Neutrophil (primary cell): ENCODE data around the gene MICOS13.

Experiments
- H3K27ac ChIP-seq: fragments of 200-600 bp; sonication (generic); 2 replicates; pipeline ENCODE4 v1.5.1; 2016; ENCODE audit warnings: mild to moderate bottlenecking, moderate library complexity
- H3K27me3 ChIP-seq: fragments of 200-600 bp; sonication (generic); 2 replicates; pipeline ENCODE4 v1.6.0; 2016; ENCODE audit warnings: mild to moderate bottlenecking
- H3K36me3 ChIP-seq: fragments of 200-600 bp; sonication (generic); 2 replicates; pipeline ENCODE4 v1.5.1; 2017
- H3K4me1 ChIP-seq, 2 experiments: fragments of 200-600 bp in 1 of 2; sonication (generic) in 1 of 2; 1 replicate in 1 of 2; 2 replicates in 1 of 2; pipeline versions ENCODE4 v1.5.1 to v1.6.1; 2013 to 2016; ENCODE audit warnings: low read depth in 1 of 2, low read length in 1 of 2, mild to moderate bottlenecking in 1 of 2, moderate library complexity in 1 of 2; ENCODE audit not compliant: control insufficient read depth in 1 of 2, insufficient read depth in 1 of 2
- H3K4me3 ChIP-seq, 2 experiments: fragments of 200-600 bp in 1 of 2; sonication (generic) in 1 of 2; 1 replicate in 1 of 2; 2 replicates in 1 of 2; pipeline ENCODE4 v1.5.1; 2013 to 2016; ENCODE audit warnings: low read depth in 1 of 2, low read length in 1 of 2, mild to moderate bottlenecking in 1 of 2, moderate library complexity in 1 of 2
- H3K9me3 ChIP-seq: fragments of 200-600 bp; sonication (generic); 2 replicates; pipeline ENCODE4 v1.5.1; 2016
- CTCF ChIP-seq: fragments of 200-600 bp; sonication (generic); IDR thresholded peaks from 2 replicates; pipeline ENCODE4 v1.5.1; 2016; ENCODE audit warnings: antibody characterized with exemption

The MICOS13 gene

GRCh38 chr19:5671600-5671999 lies 8.7 kb downstream of the MICOS13 start:
- no peaks in the 10 kb centered on the region for H3K9me3 ChIP-seq
- H3K4me3 ChIP-seq, result no peak overlapping the region
- H3K27ac ChIP-seq, result no peak overlapping the region
- H3K36me3 ChIP-seq, result peaks cover 53% of the 10 kb centered on the region
- no peak for TF ChIP-seq CTCF
- H3K4me1 ChIP-seq, result peaks cover 5 to 8% of the 10 kb centered on the region in 2 experiments
- no peaks in the 10 kb centered on the region for H3K27me3 ChIP-seq

DNA sequence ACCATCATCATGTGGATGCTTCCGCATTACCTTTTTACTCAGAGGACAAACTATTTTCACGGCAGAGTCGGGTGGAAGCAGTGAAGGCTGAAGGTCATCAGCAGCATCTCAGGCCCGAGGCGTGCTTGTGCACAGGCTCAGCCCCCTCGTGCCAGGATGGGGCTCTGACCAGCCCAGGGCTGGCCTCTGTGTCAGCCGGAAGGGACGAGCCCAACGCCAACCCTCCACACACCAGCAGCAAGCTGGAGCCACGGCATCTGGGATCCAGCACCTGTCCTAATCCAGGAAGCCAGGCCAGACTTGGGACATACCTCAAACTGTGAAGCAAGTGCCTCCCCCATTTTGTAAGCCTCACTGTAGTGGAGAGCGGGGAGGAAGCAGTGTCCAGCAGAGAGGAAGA lies 11.1 kb downstream of the MICOS13 start:
- Histone ChIP-seq H3K9me3 (no peaks in the 10 kb centered on the region), H3K36me3 (peaks cover 77% of the 10 kb centered on the region), H3K4me1 (peaks cover 5 to 8% of the 10 kb centered on the region in 2 experiments), H3K4me3 (no peak overlapping the region), H3K27me3 (no peaks in the 10 kb centered on the region), H3K27ac (peak overlapping the region; percentile 57)
- no peak for TF ChIP-seq CTCF

DNA sequence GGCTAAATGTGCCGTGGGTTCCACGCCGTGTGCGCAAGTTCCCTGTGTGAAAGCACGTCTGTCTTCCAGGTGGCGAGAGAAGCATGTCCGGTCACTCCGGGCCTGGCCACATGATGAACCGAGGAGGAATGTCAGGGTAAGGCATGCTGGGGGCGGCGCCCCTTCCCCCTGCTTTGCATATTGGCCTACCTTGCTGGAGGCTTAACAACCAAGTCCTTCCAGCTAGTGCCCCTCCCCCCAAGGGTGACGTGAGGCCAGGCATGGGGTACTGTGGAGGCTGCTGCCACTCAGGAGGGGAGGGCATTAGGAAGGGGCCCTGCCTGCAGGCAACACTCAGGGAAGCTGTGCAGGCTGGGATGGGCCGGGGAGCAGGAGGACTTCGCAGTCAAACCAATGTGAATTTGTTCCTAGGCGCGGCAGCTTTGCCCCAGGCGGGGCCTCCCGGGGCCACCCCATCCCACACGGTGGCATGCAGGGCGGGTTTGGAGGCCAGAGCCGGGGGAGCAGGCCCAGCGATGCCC lies 12.5 kb downstream of the MICOS13 start:
- peaks cover 85% of the 10 kb centered on the region for H3K36me3 ChIP-seq
- peaks cover 5 to 8% of the 10 kb centered on the region in 2 experiments for H3K4me1 ChIP-seq
- H3K27me3 ChIP-seq, result no peaks in the 10 kb centered on the region
- no peak overlapping the region for H3K27ac ChIP-seq
- TF ChIP-seq CTCF, result no peak
- no peaks in the 10 kb centered on the region for H3K9me3 ChIP-seq
- no peak overlapping the region for H3K4me3 ChIP-seq

DNA sequence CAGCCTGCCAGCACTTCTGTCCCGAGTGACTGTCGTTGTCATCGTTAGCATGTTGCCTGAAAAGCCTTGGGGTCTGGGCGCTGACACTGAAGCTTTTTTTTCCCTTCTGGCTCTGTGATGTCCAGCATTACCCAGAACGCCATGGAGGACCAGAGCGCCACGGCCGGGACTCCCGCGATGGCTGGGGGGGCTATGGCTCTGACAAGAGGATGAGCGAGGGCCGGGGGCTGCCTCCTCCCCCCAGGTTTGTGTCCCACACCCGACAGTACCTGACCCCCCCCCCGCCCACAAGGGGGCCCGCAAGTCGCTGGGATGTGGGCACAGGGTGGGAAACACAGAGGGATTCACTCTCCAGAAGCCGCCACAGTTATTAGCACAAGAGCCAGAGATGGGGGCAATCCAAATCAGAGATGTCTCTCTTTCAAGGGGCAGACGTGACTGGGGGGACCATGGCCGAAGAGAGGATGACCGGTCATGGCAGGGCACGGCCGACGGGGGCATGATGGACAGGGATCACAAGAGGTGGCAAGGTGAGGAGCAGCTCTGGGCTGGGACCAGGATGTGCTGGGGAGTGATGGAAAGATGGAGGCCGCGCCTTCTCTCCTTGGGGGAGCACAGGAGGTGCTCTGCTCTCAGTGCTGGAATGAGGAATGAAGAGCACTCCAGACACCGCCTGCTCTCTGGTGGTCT lies 13.2 kb downstream of the MICOS13 start:
- no peaks in the 10 kb centered on the region for H3K27me3 ChIP-seq
- H3K4me1 ChIP-seq, result peaks cover 5 to 8% of the 10 kb centered on the region in 2 experiments
- peaks cover 92% of the 10 kb centered on the region for H3K36me3 ChIP-seq
- H3K9me3 ChIP-seq, result no peaks in the 10 kb centered on the region
- no peak overlapping the region for H3K4me3 ChIP-seq
- no peak for TF ChIP-seq CTCF
- no peak overlapping the region for H3K27ac ChIP-seq

- TF ChIP-seq CTCF, result no peak
Observed at GRCh38 chr19:5665781-5666513, 14.4 kb downstream of the MICOS13 start.

More at GRCh38 chr19:5665781-5666513, 14.4 kb downstream of the MICOS13 start:
- H3K27me3 ChIP-seq, result no peaks in the 10 kb centered on the region
- peaks cover 93% of the 10 kb centered on the region for H3K36me3 ChIP-seq
- no peak overlapping the region for H3K27ac ChIP-seq
- no peak overlapping the region for H3K4me3 ChIP-seq
- peaks cover 5 to 8% of the 10 kb centered on the region in 2 experiments for H3K4me1 ChIP-seq
- no peaks in the 10 kb centered on the region for H3K9me3 ChIP-seq
